Activated naive CD4-positive, alpha-beta T cell treated with Interleukin-2 at 50 U/mL for 16 hours (primary cell): Measurements from ENCODE around the gene FOXO1.

Experiments used
- DNase-seq: peaks from one replicate; pipeline ENCODE4 v3.0.0-alpha.2; 2020

FOXO1 gene

DNA sequence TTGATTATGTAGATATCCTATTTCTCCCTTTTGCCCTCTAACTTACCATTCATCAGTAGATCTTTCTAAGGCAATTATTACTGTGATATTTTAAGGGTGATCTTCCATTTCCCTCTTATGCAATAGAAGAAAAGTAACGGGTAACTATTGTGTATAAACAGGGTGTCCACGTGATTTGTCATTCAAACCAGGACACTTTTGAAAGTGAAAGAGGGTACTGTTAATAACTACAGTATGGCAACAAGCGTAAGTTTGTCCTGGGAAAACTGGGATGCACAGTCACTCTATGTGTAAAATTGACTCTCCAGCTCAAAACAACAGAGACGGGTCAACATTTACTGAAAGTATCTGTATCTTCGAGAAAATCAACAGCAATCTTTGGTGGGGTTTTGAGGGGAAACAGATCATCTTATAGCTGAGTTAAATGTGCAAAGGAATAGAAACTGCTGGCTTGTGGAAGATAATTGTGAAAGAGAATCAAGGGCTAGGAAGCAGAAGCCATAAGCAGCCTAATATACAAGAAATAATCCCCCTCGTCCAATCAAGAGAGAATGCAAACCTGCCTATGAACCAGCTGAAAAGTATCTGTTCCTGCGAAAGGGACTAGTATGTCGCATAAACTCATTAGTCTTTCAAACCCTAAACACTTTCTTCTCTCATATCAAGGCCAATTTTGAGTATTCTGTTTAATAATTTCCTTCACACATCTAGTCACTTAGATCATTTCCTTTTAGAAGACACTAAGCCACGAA is 126.7 kb downstream of the FOXO1 start:
- DNase-seq, result no peak

DNA sequence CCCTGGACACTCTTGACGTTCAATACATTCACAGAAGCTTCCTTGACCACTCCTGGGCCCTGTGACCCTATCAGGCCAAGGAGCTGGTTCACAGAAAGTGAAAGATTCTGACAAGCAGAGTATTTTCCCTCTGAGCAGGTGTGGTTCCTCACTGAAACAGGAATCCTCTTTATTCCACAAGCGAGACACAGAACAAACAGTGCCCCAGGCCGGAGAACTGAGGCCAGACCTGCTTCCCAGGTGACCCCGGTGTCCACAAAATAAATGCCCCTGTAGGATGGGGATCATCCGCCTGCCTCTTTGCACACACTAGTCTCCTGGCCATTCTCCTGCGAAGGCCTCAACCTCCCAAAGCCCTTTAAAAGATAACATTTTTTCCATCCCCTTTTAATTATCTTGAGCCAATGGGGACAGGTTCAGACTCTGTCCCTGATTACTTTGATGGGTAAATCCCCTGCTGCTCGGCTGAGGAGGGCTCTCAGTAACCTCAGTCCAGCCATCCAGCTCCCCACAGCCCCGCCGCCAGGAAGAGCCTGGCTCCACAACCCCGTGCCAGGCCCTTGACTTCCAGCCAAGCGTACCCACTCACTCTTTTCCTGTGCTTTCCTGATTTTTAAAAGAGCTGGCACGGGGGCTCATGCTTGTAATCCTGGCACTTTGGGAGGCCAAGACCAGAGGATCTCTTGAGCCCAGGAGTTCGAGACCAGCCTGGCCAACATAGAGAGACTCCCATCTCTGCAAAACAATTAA is 129.1 kb downstream of the FOXO1 start:
- no peak for DNase-seq

DNA sequence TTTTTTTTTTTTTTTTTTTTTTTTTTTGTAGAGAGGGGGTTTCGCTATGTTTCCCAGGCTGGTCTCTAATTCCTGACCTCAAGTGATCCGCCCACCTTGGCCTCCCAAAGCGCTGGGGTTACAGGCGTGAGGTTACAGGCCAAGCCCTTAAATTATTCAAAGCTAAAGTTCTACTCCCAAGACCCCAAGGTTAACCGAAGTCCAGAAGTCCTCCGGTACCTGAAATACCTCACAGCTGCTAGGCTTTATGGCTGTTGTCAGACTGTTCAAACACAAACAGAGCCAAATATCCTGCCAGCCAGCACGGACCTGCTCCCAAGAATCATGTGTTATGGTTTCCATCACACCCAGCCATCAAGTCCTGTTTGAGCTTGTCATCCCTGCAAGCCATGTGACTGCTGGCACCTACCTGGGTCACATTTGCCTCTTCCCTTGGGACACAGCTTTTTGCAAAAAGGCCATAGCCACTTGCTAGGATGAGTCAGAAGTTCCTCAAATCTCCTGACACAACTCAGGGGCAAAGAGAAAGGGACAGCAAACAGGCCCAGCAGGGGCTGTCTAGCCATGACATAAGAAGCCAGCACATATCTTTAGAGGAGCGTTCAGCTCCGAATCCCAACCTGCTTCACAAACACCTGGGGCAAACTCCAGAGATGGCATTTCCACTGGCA is 129.9 kb downstream of the FOXO1 start:
- DNase-seq, result no peak

DNA sequence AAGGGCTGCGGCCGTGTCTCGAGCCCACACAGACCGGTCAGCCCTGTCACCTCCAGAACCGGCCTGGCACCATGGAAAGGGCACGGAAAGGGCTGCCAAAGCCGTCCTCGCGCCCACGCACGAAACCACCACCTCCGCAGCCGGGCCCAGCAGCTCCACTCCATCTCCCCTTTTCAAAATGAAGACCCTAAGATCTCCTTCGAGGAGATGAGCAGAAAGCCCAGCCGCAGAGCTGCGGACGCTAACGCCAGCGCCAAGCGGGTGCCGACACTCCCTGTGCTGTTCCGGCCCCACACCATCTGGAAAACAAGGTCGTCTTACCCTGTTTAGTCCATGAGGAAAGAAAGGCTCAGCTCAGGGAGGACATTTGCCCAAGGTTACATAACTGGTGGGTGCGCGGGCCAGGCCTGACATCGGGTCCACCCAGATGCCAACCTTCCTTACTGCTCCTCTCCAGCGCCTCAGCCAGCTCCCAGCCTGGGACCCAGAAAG is 131.1 kb downstream of the FOXO1 start:
- no peak for DNase-seq

DNA sequence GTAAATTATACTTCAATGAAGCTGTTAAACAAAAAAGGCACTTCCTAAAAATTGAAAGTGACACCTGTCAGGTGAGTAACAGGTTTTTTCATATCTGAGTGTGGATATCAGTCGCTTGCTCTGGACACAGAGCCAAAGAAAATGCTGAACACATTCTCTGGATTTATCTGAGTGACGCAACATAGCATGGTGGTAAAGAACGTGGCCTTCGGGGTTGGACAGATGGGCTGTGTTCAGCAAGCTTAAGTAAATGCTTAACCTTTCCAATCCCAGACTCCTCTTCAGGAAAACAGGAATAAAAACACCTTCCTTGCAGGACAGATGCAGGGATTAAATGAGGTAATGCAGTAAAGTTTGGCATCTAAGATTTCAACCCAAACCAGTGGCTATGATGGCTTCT is 132.0 kb downstream of the FOXO1 start:
- DNase-seq, result no peak

DNA sequence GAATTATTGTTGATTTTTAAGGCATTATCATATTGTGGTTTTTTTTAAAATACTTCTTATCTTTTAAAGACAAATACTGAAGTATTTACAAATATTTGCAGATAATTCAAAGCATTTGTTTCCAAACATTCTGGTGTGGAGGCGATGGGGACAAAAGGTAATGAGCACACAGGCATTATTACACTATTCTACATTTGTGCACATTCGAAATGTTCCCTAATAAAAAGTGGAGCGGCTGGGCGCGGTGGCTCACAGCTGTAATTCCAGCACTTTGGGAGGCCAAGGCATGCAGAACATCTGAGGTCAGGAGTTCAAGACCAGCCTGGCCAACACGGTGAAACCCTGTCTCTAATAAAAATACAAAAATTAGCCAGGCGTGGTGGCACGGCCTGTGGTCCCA is 133.4 kb downstream of the FOXO1 start:
- no peak for DNase-seq

DNA sequence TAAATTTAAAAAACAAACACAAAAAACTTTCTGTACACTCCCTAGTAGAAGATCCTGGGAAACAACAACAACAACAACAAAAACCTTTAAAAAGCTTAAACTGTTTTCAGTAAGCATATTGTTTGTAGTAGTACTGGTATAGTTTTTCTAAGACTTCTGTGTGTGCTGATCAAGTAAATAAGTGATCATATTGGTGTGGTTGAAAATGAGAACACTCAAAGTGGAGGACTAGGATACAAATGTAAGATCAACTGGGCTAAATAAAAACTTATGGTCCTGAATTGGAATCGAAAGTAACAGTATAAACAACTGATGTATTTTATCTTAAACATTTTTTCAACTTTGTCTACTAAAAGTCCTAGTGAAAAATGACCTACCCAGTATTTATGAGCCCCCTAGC is 135.5 kb downstream of the FOXO1 start:
- no peak for DNase-seq

DNA sequence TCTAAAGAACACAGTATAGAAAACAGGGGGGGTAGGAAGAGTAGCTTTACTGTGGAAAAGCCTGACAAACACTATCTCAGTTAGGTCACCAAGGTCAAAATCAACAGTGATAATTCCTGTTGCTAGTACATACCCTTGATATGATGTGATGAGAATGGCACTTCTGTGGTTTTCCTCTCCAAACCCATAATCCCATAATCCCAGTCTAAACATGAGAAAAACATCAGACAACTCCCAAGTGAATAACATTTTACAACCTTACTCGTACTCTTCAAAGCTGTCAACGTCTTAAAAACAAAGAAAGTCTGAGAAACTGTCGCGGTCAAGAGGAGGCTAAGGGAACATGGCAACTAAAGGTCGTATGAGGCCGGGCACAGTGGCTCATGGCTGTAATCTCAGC is 137.6 kb downstream of the FOXO1 start:
- DNase-seq, result no peak

DNA sequence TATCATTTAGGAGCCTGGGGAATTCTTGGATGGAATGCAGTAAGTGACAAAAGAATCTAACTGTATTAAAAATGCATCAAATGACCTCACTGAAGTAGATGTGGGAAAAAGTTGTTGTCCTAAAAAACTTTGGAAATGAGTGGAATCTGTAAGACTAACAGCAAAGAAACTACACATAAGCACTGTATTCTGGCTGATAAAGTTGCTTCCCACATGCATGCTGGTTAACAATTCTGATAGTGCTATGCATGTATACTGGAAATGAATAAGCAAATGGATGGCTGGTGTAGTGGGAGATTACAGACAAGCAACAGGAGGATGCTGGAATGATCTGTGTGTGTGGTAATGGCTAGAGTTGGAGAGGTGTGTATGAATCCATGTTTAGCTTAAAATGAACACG is 138.5 kb downstream of the FOXO1 start:
- DNase-seq, result no peak

DNA sequence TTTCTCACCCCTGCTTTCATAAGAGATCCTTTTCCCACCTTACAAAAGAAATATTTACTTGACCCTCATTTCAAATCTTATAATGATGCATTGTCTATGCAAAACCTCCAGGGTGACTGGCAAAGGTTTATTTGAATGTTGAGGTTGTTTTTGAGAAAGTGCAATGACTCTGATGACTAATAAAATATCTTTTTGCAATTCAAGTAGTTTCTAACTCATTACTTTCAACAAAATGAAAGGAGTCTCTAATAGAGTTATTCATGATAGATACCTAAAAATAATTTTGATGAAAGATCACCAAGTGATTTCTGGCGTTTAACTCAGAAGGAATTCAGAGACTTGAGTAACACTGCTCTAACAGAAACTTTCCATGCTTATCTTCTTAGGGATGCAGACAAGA is 144.2 kb downstream of the FOXO1 start:
- no peak for DNase-seq

DNA sequence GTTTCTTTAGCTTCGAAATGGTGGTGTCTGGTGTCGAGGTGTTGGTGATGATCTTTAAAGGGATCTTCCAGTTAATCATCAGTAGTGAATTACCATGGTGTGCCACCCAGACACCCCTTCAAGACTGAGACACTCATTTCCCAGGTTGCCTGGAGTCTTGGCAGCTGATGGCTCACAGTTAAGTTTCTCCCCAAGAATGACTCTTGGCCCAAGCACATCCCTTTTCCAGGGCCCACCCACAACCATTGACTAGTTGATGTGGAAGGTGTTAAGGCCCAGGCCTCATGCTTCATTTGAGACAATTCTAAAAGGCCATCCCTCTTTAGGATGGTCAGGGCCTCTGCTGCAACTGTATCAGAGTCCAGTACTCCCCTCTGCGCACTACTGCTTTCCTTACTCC is 145.5 kb downstream of the FOXO1 start:
- no peak for DNase-seq

DNA sequence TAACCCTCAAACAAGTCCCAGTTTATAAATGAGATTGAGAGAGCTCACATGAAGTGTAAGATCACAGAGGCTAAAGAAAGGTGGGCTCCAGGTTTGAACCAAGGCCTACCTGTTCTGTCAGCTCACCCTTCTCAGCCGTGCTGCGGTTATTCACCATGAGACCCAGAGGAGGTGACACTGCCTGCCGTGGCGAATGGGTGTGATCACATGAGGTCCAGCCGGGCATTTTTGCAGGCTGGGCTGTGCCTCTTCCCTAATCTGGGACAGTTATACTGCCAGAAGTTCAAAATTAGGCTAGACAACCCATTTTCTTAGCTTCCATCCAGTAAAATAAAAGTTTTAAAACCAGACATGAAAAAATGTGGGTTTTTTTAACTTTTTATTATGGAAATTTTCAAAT is 146.8 kb downstream of the FOXO1 start:
- DNase-seq, result no peak

DNA sequence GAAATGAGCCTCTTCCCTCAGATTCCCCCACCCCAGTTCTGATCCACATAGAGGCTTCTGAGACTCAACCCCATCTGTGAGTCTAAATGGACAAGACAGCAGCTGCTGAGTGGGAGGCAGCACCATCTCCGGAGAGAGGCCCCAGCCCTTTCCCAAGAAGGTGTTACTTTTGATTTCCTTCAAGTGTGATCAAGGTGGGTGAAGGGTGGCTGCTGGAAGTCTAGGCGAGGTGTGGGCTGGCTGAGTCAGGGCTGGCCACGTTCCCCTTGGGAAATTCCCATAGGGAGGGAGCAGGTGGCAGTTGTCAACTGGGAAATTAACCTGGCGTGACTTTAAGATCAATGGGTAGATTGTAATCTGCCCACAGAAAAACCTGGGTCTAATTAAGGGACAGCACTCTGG is 148.0 kb downstream of the FOXO1 start:
- peak; percentile 76 for DNase-seq

DNA sequence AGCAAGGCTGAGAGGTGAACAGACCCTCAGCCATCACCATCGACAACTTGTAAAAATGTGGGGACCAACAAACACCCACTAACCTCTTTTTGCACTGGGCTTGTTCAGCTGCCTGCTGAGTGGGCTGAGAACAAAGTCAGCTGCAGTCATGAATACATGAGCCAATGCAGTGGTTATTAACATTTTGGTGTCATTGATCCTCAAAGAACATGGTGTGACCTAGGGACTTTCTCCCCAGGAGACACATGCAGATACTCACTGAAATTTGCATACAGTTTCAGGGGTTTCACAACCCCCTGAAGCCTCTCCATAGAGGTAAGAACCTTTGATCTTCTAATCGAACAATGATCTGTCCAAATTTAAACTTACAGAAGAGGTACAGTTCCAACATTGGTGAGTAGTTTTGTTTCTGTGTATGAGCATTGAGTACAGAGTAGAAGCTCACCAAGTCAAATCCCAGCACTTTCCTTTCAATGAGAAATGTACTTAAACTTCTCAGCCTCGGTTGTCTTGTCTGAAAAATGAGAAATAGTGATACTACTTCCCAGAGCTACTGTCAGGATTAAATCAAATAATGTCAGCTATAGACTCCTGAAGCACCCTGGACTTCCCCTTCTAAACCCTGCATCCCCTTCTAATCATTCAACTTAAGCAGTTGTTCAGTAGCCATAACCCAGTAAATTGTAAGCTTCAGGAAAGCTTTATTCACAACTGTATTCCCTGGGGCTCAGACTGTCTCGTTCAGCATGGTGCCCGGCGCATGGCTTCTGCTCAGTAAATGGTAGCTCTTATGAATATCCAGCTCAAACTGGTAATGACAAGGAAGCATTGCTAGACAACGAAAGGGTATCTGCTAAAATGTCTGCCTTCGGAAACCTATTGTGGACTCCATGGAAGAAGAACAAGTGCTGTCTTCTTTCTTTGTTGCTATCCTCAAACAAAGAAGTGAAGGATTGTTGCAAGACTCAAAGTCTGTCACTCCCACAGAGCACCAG is 148.7 kb downstream of the FOXO1 start:
- DNase-seq, result peak; percentile 30

DNA sequence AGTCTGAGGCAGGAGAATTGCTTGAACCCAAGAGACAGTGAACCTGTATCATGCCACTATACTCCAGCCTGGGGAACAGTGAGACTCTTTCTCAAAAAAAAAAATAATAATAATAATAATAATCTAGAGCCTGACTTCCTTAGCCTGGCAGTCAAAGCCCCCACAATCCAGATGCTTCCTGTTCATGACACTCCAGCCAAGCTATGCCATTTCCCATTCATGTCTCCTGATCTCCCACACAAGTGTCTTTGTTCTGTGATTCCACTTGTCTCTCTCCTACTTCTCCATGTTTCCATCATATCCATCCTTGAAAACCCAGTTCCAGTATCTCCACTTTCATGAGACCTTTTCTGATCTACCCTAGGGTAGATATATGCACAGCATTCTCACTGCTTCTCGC is 150.7 kb downstream of the FOXO1 start:
- no peak for DNase-seq

DNA sequence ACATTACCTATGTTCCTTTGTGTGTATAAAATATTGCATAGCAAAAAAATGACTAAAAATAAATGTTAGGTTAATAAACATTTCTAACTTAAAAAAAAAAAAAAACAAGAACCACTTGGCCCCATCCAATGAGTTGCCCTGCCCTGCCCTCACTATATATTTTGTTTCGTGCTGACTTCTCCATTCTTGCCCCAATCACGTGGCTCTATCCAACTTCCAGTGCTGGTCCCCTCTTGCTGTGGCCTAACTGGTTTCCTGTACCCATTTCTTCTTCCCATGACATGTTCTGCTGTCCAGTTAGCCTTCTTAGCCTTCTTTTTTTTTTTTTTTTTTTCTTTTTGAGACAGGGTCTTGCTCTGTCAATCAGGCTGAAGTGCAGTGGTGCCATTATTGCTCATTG is 151.6 kb downstream of the FOXO1 start:
- DNase-seq, result no peak

DNA sequence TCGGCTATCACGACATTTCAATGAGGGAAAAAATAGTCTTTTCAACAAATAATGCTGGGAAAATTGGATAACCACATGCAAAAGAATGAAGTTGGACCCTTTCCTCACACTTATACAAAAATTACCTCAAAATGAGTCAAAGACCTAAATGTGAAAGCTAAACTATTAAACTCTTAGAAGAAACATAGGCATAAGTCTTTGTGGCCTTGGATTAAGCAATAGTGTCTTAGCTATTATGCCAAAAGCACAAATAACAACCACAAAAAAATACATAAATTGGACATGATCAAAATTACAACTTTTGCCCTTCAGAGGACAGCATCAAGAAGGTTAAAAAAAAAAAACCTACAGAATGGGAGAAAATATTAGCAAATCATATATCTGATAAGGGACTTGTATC is 156.6 kb downstream of the FOXO1 start:
- no peak for DNase-seq

DNA sequence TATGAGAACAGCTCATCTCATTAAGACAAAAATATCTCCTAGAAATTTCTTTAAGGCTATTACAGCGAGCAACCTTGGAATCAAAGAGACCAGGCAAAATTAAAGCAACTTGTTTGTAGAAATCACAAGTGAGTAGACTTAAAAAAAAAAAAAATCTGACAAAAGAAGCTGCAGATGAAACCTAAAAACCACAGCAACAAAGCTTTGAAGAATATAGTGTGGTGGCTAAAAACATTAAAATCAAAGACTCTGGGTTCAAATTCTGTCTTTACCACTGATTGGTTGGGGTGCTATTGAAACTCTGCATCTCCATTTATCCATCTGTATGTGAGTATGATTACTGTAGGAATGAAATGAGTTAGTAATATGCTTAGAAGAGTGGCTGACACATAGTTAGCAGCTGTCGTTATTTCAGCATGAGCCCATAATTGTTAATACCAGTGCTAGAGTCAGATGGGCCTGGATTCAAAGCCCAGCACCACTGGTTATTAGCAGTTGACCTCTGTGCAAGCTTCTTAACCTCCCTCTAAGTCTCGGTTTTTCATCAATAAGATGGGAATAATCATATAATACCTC is 157.6 kb downstream of the FOXO1 start:
- no peak for DNase-seq

DNA sequence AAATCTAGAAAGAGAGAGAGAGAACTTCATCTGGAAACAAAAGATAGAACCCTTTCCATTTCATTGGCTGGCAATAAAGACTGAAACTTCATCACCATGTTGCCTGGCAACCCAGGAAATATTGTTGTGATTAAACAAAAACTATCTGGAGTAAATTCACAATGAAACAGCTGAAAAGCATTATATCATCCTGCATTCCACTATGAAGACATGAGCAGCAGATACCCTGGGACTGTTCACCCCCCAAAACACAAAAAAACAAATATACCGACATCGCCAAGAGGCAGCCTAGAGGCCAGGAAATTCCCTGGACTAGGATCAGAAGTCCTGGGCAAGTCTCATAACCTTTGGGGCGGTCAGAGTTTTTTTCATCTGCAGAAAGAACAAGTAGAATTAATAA is 158.3 kb downstream of the FOXO1 start:
- DNase-seq, result no peak

DNA sequence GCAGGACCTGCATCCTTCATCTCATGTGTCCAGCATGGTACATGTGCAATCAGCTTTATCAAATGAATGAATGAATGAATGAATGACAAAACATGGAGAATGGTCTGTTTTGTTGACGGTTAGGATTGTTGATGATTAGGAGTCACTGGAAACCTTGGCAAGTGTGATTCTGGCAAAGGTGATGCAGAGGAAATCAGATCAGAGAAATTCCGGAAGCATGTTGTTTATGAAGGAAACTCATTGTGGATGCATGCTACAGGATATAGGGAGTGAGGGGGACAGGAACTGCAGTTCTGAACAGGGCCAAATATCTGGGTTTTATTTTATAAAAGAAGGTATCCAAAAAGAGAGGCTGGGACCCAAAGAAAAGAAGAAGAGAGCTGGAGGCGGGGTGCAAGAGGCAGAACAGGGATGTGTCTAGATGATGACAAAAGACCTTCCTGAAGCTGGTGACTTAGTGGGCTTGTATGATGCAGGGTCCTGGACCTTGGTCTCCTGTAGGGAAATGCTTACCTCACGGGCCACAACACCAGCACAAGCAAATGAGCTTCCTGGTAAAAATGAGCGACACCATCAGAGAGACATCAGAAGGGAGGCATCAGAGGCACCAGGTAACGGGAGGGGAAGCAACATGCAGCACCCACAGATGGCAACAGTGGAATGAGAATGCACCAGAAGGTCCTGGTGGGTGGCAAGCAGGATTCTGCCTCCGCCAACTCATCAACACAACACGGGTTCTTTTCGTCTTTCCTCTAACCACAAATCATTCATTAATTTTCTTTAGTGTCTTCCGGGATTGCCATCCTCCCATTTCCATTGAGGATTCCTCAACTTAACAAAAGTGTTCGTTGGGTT is 159.6 kb downstream of the FOXO1 start:
- DNase-seq, result no peak
